CD4-positive, alpha-beta T cell treated with Interleukin-17A for 1 hour (primary cell): ENCODE results near the gene EMID1.

Experiments
- DNase-seq: peaks from one replicate; pipeline ENCODE4 v3.0.0-alpha.2; 2020

The EMID1 gene

GRCh38 chr22:29205594-29206371 lies at the start of gene EMID1:
Gene EMID1, plus strand, starts transcription at chr22:29205896. Its CDS starts 143 bp downstream, at chr22:29206039.
- DNase-seq, result no peak

- no peak for DNase-seq
Observed at GRCh38 chr22:29155966-29156365, 49.7 kb upstream of the EMID1 start.

GRCh38 chr22:29156507-29156906 lies 49.2 kb upstream of the EMID1 start:
- DNase-seq, result no peak

GRCh38 chr22:29157759-29158535 lies 47.7 kb upstream of the EMID1 start:
- no peak for DNase-seq

- DNase-seq, result no peak
Observed at GRCh38 chr22:29158546-29158945, 47.1 kb upstream of the EMID1 start.

- no peak for DNase-seq
Observed at GRCh38 chr22:29163808-29164207, 41.9 kb upstream of the EMID1 start.

- no peak for DNase-seq
Observed at GRCh38 chr22:29165321-29166060, 40.2 kb upstream of the EMID1 start.

GRCh38 chr22:29166180-29166579 lies 39.5 kb upstream of the EMID1 start:
- no peak for DNase-seq

GRCh38 chr22:29167032-29167911 lies 38.4 kb upstream of the EMID1 start:
- peak; percentile 40 for DNase-seq

GRCh38 chr22:29171721-29172120 lies 34.0 kb upstream of the EMID1 start:
- DNase-seq, result no peak

- no peak for DNase-seq
Observed at GRCh38 chr22:29172216-29172615, 33.5 kb upstream of the EMID1 start.

GRCh38 chr22:29175312-29175835 lies 30.3 kb upstream of the EMID1 start:
- DNase-seq, result no peak

GRCh38 chr22:29183971-29184848 lies 21.5 kb upstream of the EMID1 start:
- no peak for DNase-seq

GRCh38 chr22:29184849-29185490 lies 20.7 kb upstream of the EMID1 start:
- no peak for DNase-seq

GRCh38 chr22:29186302-29186701 lies 19.4 kb upstream of the EMID1 start:
- DNase-seq, result no peak

- no peak for DNase-seq
Observed at GRCh38 chr22:29187831-29188230, 17.9 kb upstream of the EMID1 start.

- DNase-seq, result no peak
Observed at GRCh38 chr22:29190051-29190450, 15.6 kb upstream of the EMID1 start.

GRCh38 chr22:29190918-29191317 lies 14.8 kb upstream of the EMID1 start:
- DNase-seq, result no peak

- no peak for DNase-seq
Observed at GRCh38 chr22:29193021-29193420, 12.7 kb upstream of the EMID1 start.

- DNase-seq, result no peak
Observed at GRCh38 chr22:29194184-29194583, 11.5 kb upstream of the EMID1 start.
